AG04449 (cell line): ENCODE data around the gene CATSPER3.

Experiments
- CTCF ChIA-PET: fragments of 350-600 bp; formaldehyde crosslinking; extraction: SDS; loops from one replicate; lab custom pipeline; 2021; ENCODE audit warnings: antibody characterized with exemption; lab: Yijun Ruan, JAX
- POLR2A ChIA-PET: fragments of 400-600, 350-600 bp; formaldehyde crosslinking; extraction: SDS; loops from one replicate; lab custom pipeline; 2020; ENCODE audit warnings: antibody characterized with exemption, inconsistent platforms; lab: Yijun Ruan, JAX
- DNase-seq: peaks from one replicate; pipeline ENCODE4 v3.0.0-alpha.2; 2010; ENCODE audit warnings: low read depth, low spot score
- H3K4me3 ChIP-seq: 2 replicates; pipeline ENCODE4 v1.5.1; 2011; ENCODE audit warnings: low read depth, mild to moderate bottlenecking, control low read depth, low read length
- TF ChIP-seq, protein P1 (sequence below): IDR thresholded peaks from one replicate; pipeline ENCODE4 v1.5.1; 2011; ENCODE audit warnings: mild to moderate bottlenecking, moderate library complexity, low read length, control low read depth, inconsistent platforms; ENCODE audit not compliant: insufficient read depth; ENCODE audit errors: missing control alignments

The CATSPER3 gene

DNA sequence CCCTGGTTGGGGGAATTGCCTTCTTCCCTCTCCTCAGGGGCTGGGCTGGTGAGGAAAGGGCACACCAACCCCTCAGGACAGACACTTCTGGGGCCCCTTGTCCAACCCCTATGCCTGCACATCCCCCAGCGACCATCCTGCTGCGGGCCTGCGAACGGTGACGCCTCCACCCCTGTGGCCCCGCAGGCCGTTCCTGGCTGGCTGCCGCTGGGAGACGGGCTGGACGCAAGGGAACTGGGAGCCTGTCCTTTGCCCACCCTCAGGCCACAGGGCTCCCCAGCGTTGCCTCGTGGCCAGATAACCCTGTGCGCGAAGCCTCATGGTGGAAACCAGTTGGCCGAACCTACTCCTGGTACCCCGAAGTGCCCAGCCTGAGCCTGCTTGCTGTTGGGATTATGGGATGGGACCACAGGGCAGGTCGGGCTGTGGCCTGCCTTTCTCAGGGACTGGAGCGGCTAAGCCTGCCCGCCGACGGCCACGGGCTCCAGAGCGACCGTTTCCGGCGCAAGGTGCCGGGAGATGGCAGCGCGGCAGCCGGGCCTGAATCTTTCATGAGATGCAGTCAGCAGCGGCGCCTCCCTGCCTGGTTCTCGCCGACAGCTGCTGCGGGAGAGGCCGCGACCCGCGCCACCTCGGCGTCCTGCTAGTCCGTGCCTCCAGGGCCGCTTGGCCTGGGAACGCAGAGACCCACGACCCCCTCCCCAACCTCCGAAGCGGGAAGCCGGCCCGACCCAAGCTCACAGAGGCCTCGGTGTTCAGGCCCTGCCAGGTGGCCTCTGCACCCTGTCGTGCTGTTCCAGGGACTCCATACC is 72.8 kb downstream of the CATSPER3 start:
- POLR2A ChIA-PET: no interaction called here
- H3K4me3 ChIP-seq: no peak overlapping the region

DNA sequence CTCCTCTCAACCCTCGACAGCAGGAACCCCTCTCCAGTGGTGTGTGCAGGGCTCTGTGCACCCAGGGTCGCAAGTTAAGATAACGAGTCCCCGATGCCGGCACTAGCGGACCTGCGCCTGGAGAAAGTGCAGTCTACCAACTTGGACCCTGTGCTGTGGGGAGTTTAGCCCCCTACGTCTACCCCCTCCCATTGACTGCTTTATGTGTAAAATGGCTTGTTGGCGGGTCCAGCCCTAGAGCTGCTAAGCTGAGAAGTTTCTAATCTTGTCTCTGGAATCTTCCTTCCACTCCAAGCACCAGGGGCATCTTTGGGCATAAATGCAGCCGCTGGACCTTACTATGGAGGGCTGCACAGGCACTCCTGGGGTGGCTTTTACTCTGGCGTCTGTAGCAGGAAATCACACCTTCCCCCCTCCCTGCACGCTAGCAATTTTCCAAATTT is 73.5 kb downstream of the CATSPER3 start:
- ChIA-PET CTCF (no interaction called here), POLR2A (no interaction called here)
- no peak overlapping the region for H3K4me3 ChIP-seq
- TF ChIP-seq, protein P1, sequence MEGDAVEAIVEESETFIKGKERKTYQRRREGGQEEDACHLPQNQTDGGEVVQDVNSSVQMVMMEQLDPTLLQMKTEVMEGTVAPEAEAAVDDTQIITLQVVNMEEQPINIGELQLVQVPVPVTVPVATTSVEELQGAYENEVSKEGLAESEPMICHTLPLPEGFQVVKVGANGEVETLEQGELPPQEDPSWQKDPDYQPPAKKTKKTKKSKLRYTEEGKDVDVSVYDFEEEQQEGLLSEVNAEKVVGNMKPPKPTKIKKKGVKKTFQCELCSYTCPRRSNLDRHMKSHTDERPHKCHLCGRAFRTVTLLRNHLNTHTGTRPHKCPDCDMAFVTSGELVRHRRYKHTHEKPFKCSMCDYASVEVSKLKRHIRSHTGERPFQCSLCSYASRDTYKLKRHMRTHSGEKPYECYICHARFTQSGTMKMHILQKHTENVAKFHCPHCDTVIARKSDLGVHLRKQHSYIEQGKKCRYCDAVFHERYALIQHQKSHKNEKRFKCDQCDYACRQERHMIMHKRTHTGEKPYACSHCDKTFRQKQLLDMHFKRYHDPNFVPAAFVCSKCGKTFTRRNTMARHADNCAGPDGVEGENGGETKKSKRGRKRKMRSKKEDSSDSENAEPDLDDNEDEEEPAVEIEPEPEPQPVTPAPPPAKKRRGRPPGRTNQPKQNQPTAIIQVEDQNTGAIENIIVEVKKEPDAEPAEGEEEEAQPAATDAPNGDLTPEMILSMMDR: no peak
- no peak for DNase-seq

More for the DNA sequence above, 72.8 kb downstream of the CATSPER3 start:
- no peak for DNase-seq
- CTCF ChIA-PET: no interaction called here
- TF ChIP-seq, protein P1: no peak

DNA sequence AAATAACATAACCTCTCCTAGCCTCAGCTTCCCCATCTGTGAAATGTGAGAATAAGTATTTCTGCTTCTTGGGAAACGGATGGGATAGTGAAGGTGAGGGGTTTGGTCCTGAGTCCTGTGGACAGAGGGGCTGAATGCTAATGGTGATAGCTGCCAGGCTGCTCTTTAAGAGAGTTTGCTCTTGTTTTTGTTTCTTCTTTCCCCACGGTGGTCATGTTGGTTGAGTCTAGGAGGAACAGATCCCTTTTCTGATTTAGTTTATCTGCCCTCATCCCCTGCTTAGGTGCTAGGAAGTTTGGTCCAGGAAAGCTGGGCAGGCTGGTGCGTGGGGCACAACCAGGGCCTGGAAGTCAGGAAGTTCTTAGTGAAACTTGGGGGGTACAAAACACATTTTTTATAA is 74.0 kb downstream of the CATSPER3 start:
- TF ChIP-seq, protein P1: no peak
- POLR2A ChIA-PET: no interaction called here
- no peak overlapping the region for H3K4me3 ChIP-seq
- no peak for DNase-seq
- CTCF ChIA-PET: interaction anchor here (1.0 to 1.3 kb wide), 2 partner anchors 31 to 291 kb away, joined by 3 to 5 read pairs; no protein-coding TSS in a partner anchor

- POLR2A ChIA-PET: no interaction called here
- DNase-seq: no peak
- TF ChIP-seq, protein P1: no peak
- CTCF ChIA-PET: interaction anchor here (1.0 to 1.3 kb wide), 2 partner anchors 32 to 290 kb away, joined by 3 to 5 read pairs; no protein-coding TSS in a partner anchor
- no peak overlapping the region for H3K4me3 ChIP-seq
These were observed 74.9 kb downstream of the CATSPER3 start for GRCh38 chr5:135042595-135042994.

DNA sequence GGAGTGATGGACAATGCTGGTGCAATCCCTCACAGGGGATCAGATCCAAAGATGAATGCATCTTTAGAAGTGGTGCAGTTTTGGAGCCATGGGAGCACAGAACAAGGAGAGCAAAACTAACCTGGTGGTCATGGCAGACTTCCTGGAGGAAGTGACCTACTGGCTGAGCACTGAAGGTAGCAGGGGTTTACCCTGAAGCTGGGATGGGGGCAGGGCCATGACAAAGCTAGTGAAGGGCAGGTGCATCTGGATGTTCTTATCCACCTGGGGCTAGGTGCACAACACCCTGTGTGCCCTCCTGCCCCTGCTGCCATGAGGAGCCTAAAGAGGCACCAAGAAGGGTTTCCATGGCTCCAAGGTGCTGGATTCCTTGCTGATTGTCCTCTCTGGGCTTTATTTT is 77.8 kb downstream of the CATSPER3 start:
- TF ChIP-seq, protein P1: no peak
- POLR2A ChIA-PET: no interaction called here
- no peak for DNase-seq
- H3K4me3 ChIP-seq: no peak overlapping the region
- CTCF ChIA-PET: no interaction called here

DNA sequence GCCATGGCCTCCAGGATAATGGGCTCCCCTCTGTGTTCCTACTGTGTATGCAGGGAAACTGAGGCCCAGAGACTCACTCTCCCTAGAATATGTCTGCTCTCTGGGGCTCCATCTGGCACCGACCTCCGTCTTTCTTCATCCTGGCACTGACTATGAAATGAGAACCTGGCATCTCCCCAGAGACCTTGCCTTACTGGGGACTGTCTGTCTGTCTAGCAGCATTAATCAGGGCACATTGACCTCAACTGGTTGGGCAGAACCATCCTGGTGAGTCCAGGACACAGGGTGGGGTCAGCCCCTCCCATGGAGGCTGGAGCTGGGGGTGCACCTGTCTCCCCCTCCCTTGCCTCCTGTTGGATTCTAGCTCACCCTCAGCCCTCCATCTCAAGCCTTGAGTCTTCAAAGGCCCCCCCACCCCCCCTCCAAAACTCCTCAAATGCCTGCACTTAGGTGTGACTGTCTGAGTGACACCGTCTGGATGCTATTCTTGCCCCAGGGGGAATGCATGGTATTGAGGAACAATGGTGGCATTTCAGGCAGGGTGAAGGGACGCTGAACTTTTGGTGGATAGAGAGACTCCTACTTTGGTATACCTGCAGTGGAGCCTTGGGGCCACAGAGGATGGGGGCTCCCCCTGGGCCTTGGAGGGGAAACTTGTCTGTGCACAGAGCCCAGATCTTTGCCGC is 79.1 kb downstream of the CATSPER3 start:
- DNase-seq: no peak
- CTCF ChIA-PET: interaction anchor here (0.6 kb wide), 1 partner anchor 9 kb away, joined by 3 read pairs; no protein-coding TSS in a partner anchor
- POLR2A ChIA-PET: no interaction called here
- no peak overlapping the region for H3K4me3 ChIP-seq
- TF ChIP-seq, protein P1: no peak
